H1 (cell line): Measurements from ENCODE around the gene PANX2. TPM values are rescaled to one million over a fixed set of nuclear protein-coding genes. Genes with fewer than 3 reads are reported as not detected.

ENCODE experiments used
- CTCF ChIA-PET: fragments of 300-600 bp; sonication (Branson Sonifier 250); formaldehyde crosslinking; loops from one replicate; lab custom pipeline; 2021; ENCODE audit not compliant: partially characterized antibody; lab: Charles Lee
- POLR2A ChIA-PET: fragments of 300-600 bp; sonication (Branson Sonifier 250); formaldehyde crosslinking; loops from one replicate; lab custom pipeline; 2021; ENCODE audit warnings: inconsistent platforms; ENCODE audit not compliant: partially characterized antibody; lab: Charles Lee
- DNase-seq, 2 experiments: peaks; one replicate each; pipeline versions ENCODE4 v3.0.0 to v3.0.0-alpha.2; 2010 to 2022; ENCODE audit warnings: low spot score in 2 of 2, low read depth in 1 of 2, mixed read lengths in 1 of 2
- FAIRE-seq: peaks from 2 replicates; lab custom pipeline; 2011; peaks lifted over from hg19 to GRCh38; lab: Jason Lieb, UNC
- H2AFZ ChIP-seq: 2 replicates; pipeline ENCODE4 v1.8.1; 2012; ENCODE audit warnings: low read length, inconsistent platforms
- H2AK5ac ChIP-seq: 2 replicates; pipeline ENCODE4 v1.6.1; 2013; ENCODE audit warnings: low read depth, low read length
- H2BK120ac ChIP-seq: replicated peaks from 2 replicates; pipeline ENCODE3; 2013; ENCODE audit warnings: low read depth, low read length, inconsistent platforms
- H2BK12ac ChIP-seq: 2 replicates; pipeline ENCODE4 v1.6.1; 2013; ENCODE audit warnings: low read depth, low read length
- H2BK15ac ChIP-seq: 2 replicates; pipeline ENCODE4 v1.6.1; 2013; ENCODE audit warnings: low read length
- H2BK20ac ChIP-seq: 2 replicates; pipeline ENCODE4 v1.6.1; 2013; ENCODE audit warnings: low read length
- H2BK5ac ChIP-seq: 2 replicates; pipeline ENCODE4 v1.6.1; 2013; ENCODE audit warnings: low read depth, low read length
- H3K14ac ChIP-seq: 2 replicates; pipeline ENCODE4 v1.6.1; 2013; ENCODE audit warnings: inconsistent platforms; ENCODE audit not compliant: insufficient read length
- H3K18ac ChIP-seq: 2 replicates; pipeline ENCODE4 v1.6.1; 2013; ENCODE audit warnings: low read length; ENCODE audit errors: extremely low read depth
- H3K23ac ChIP-seq: 2 replicates; pipeline ENCODE4 v1.6.1; 2013; ENCODE audit warnings: inconsistent platforms; ENCODE audit not compliant: insufficient read length
- H3K23me2 ChIP-seq: 2 replicates; pipeline ENCODE4 v1.6.1; 2013; ENCODE audit warnings: low read depth, low read length
- H3K27ac ChIP-seq: 2 replicates; pipeline ENCODE4 v1.6.1; 2011; ENCODE audit warnings: low read depth, low read length, inconsistent platforms
- H3K27me3 ChIP-seq, 4 experiments: replicated peaks in 1 of 4; 1 replicate in 1 of 4; 2 replicates in 3 of 4; pipeline versions ENCODE4 v1.6.1 to v1.8.1; 2011 to 2013; ENCODE audit warnings: low read length in 3 of 4, mild to moderate bottlenecking in 3 of 4, inconsistent platforms in 2 of 4, mixed read lengths in 2 of 4, moderate library complexity in 1 of 4; ENCODE audit not compliant: control insufficient read depth in 3 of 4, insufficient read depth in 3 of 4; ENCODE audit errors: extremely low read depth in 1 of 4
- H3K36me3 ChIP-seq, 4 experiments: 2 replicates each; pipeline versions ENCODE4 v1.6.1 to v1.8.1; 2011 to 2013; ENCODE audit warnings: mild to moderate bottlenecking in 4 of 4, low read length in 3 of 4, moderate library complexity in 2 of 4, control low read depth in 1 of 4, inconsistent platforms in 1 of 4; ENCODE audit not compliant: insufficient read depth in 4 of 4, control insufficient read depth in 2 of 4
- H3K4ac ChIP-seq: replicated peaks from 2 replicates; pipeline ENCODE3; 2013; ENCODE audit warnings: low read length, low read depth, mixed read lengths, inconsistent platforms; ENCODE audit not compliant: insufficient read length
- H3K4me1 ChIP-seq, 4 experiments: replicated peaks in 1 of 4; 1 replicate in 1 of 4; 2 replicates in 3 of 4; pipeline versions ENCODE4 v1.6.1 to v1.8.1; 2011 to 2013; ENCODE audit warnings: low read length in 3 of 4, inconsistent platforms in 2 of 4, mixed read lengths in 1 of 4; ENCODE audit not compliant: insufficient read depth in 4 of 4, control insufficient read depth in 3 of 4
- H3K4me2 ChIP-seq, 2 experiments: 2 replicates each; pipeline versions ENCODE4 v1.6.1 to v1.8.1; 2011 to 2013; ENCODE audit warnings: low read depth in 2 of 2, low read length in 2 of 2, control low read depth in 1 of 2, inconsistent platforms in 1 of 2, mild to moderate bottlenecking in 1 of 2; ENCODE audit not compliant: insufficient read depth in 1 of 2
- H3K4me3 ChIP-seq, 4 experiments: fragments of 200-600, 300-600 bp in 1 of 4; sonication (generic), shearing (Covaris generic), sonication (Bioruptor Twin) in 1 of 4; 2 replicates each; pipeline versions ENCODE4 v1.5.1 to v1.8.1; 2011 to 2016; ENCODE audit warnings: low read length in 4 of 4, low read depth in 3 of 4, control low read depth in 2 of 4, inconsistent platforms in 2 of 4, mild to moderate bottlenecking in 2 of 4, mixed read lengths in 1 of 4, moderate library complexity in 1 of 4; ENCODE audit not compliant: insufficient read depth in 2 of 4; ENCODE audit errors: extremely low read depth in 1 of 4
- H3K56ac ChIP-seq: replicated peaks from 2 replicates; pipeline ENCODE3; 2013; ENCODE audit warnings: low read depth, mild to moderate bottlenecking, mixed read lengths, low read length, inconsistent platforms; ENCODE audit not compliant: insufficient read length
- H3K79me1 ChIP-seq: 2 replicates; pipeline ENCODE4 v1.6.1; 2013; ENCODE audit warnings: low read depth, low read length, control low read depth
- H3K79me2 ChIP-seq, 2 experiments: 2 replicates each; pipeline versions ENCODE4 v1.6.1 to v1.8.1; 2012 to 2013; ENCODE audit warnings: low read length in 2 of 2, mild to moderate bottlenecking in 2 of 2, inconsistent platforms in 1 of 2; ENCODE audit not compliant: insufficient read depth in 2 of 2, control insufficient read depth in 1 of 2
- H3K9ac ChIP-seq, 4 experiments: replicated peaks in 1 of 4; 1 replicate in 1 of 4; 2 replicates in 3 of 4; pipeline versions ENCODE4 v1.6.1 to v1.8.1; 2011 to 2013; ENCODE audit warnings: low read depth in 3 of 4, low read length in 3 of 4, control low read depth in 2 of 4, mild to moderate bottlenecking in 2 of 4, moderate library complexity in 2 of 4, inconsistent platforms in 1 of 4; ENCODE audit errors: extremely low read depth in 1 of 4
- H3K9me3 ChIP-seq, 2 experiments: 2 replicates each; pipeline versions ENCODE4 v1.6.1 to v1.8.1; 2012 to 2013; ENCODE audit warnings: mild to moderate bottlenecking in 2 of 2, moderate library complexity in 2 of 2, control low read depth in 1 of 2, inconsistent platforms in 1 of 2, low read depth in 1 of 2, low read length in 1 of 2, mixed read lengths in 1 of 2; ENCODE audit not compliant: insufficient read depth in 2 of 2
- H4K20me1 ChIP-seq, 2 experiments: replicated peaks in 1 of 2; 2 replicates each; pipeline versions ENCODE3 to v1.8.1; 2011 to 2013; ENCODE audit warnings: inconsistent platforms in 2 of 2, low read length in 2 of 2, mild to moderate bottlenecking in 1 of 2; ENCODE audit not compliant: insufficient read depth in 2 of 2, control insufficient read depth in 1 of 2
- H4K5ac ChIP-seq: 2 replicates; pipeline ENCODE4 v1.6.1; 2013; ENCODE audit warnings: low read length, low read depth, mixed read lengths, inconsistent platforms; ENCODE audit not compliant: insufficient read length
- H4K8ac ChIP-seq: 2 replicates; pipeline ENCODE4 v1.8.0; 2013; ENCODE audit warnings: mild to moderate bottlenecking, moderate library complexity, low read length, inconsistent platforms; ENCODE audit not compliant: insufficient read depth; ENCODE audit errors: extremely low read depth
- H4K91ac ChIP-seq: replicated peaks from 2 replicates; pipeline ENCODE3; 2013; ENCODE audit warnings: low read length, mixed read lengths, inconsistent platforms; ENCODE audit not compliant: insufficient read length
- CEBPB ChIP-seq: IDR thresholded peaks from 2 replicates; pipeline ENCODE4 v1.6.1; 2012; ENCODE audit warnings: low read depth, low read length
- GABPA ChIP-seq: IDR thresholded peaks from 2 replicates; pipeline ENCODE4 v1.6.1; 2011; ENCODE audit warnings: mild to moderate bottlenecking, low read length, moderate library complexity, borderline replicate concordance; ENCODE audit not compliant: insufficient read depth
- RBBP5 ChIP-seq: IDR thresholded peaks from 2 replicates; pipeline ENCODE4 v1.7.1; 2012; ENCODE audit warnings: low read depth, mild to moderate bottlenecking, inconsistent platforms, low read length, moderate library complexity, borderline replicate concordance
- RXRA ChIP-seq: IDR thresholded peaks from 2 replicates; pipeline ENCODE4 v1.6.1; 2011; ENCODE audit warnings: low read depth, mild to moderate bottlenecking, low read length, moderate library complexity; ENCODE audit not compliant: insufficient read depth
- WGBS, 2 experiments: shearing (Covaris generic) in 1 of 2; methylation state at CpG; one replicate each; pipeline versions ENCODE4 v1.1.6 to v1.1.7; 2013 to 2015; ENCODE audit warnings: low lambda C conversion rate in 2 of 2, mixed read lengths in 2 of 2, inconsistent platforms in 1 of 2, low coverage in 1 of 2, missing lambda C conversion rate in 1 of 2; ENCODE audit not compliant: insufficient replicate concordance in 2 of 2, insufficient coverage in 1 of 2, insufficient read length in 1 of 2; ENCODE audit errors: extremely low coverage in 1 of 2, missing lambda C conversion rate in 1 of 2; 5-methylcytosine and 5-hydroxymethylcytosine counted together
- polyA plus RNA-seq, 7 experiments: library from polyadenylated mRNA; depleted of rRNA in 3 of 7; stranded (reverse) in 5 of 7; unstranded in 2 of 7; fragments of >200 nt in 5 of 7; fragments of 200-250 nt in 2 of 7; gene quantifications; 1 replicate in 5 of 7; 2 replicates in 1 of 7; 4 replicates in 1 of 7; pipeline versions ENCODE4 v1.2.1 to v1.2.3, GENCODE V29; 2011 to 2013; ENCODE audit warnings: missing spikeins in 2 of 7, mixed read lengths in 2 of 7
- total RNA-seq: library from RNA; stranded (reverse); fragmentation: NEBNext Ultra II Directional; extraction: Animal tissue kit (Norgen Biotek cat#: 25700); gene quantifications from 2 replicates; pipeline ENCODE4 v1.2.1, GENCODE V29; 2021

The PANX2 gene
- total and polyA plus RNA-seq, 2 of the 8 experiments (the other 6 are each of a cell fraction or from before 2014, with no cell fraction given): 3.5 to 5.0 TPM

DNA sequence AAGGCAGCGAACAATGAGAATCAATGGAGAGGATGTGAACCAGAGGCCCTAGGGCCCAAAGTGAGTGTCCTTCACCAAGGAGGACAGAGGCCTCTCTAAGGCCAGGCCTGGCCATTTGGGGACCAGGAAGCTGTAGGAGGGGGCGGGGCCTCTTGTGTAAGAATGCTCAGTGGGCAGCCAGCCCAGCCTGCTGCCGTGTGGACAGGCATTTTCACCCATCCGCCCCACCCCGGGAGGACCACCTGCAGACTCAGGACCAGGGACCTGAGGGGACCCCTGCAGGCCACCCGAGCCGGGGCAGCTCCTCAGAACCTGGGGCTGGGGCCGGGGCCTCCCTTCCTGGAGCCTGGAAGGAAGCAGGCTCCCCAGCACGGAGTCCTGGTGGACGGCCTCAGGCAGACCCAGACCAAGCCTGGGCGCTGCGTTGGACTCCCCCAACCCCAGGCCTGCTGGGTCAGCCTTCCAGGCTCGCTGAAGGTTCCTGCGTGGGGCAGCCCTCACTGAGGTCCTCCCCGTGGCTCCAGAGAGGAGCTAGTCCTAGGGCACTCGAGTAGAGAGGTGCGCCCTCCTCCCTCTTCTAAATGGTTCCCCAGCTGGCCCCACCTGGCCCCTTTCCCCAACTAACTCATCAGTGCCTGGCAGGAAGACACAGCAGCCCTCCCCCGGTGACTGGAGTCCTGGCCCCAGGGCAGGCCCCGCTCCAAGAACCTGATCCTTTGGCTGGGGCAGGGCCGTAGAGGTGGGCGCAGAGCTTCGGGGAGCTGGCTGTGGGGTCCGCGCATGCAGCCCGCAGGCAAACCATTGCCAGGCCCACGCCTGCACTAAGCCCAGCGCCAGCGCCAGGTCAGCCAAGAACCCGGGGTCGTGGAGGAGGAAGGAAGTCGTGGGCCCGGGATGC lies 13.7 kb downstream of the PANX2 start:
- 37% methylated on average over 24 of the region's 32 CpGs; no CpG with 5 or more reads in 1 of the 2 experiments for WGBS, 2 experiments
- peak overlapping the region; percentile 82 to 99 for H3K4me2 ChIP-seq
- peak overlapping the region; percentile 40 to 87 (median 56); a peak in 6 of 8 replicates for H3K4me3 ChIP-seq

More for the DNA sequence above, 13.7 kb downstream of the PANX2 start:
- Histone ChIP-seq H4K5ac (no peak overlapping the region), H3K27ac (no peak overlapping the region), H3K9me3 (no peaks in the 10 kb centered on the region), H2BK15ac (no peak overlapping the region; the same call in 1 of the 2 replicates), H4K8ac (peak overlapping the region; percentile 29), H3K23me2 (peaks cover 8% of the 10 kb centered on the region; the same call in 1 of the 2 replicates), H3K36me3 (no peaks in the 10 kb centered on the region), H4K20me1 (peaks cover 7 to 20% of the 10 kb centered on the region in 2 experiments), H2BK120ac (no peak overlapping the region), H3K23ac (no peak overlapping the region), H4K91ac (no peak overlapping the region), H2AK5ac (no peak overlapping the region), H2BK5ac (0 out of 2 replicates have a peak overlapping the region, but pooled peaks have one; percentile 16), H3K56ac (no peak overlapping the region), H3K79me1 (peaks cover 5% of the 10 kb centered on the region; the same call in 1 of the 2 replicates), H3K79me2 (peaks cover 0 to 4% of the 10 kb centered on the region in 2 experiments; a peak in 1 of 4 replicates), H3K4ac (peak overlapping the region; percentile 77), H2BK12ac (0 out of 2 replicates have a peak overlapping the region, but pooled peaks have one; percentile 50), H3K18ac (no peak overlapping the region; the same call in none of the 2 replicates), H3K9ac (no peak overlapping the region), H3K27me3 (peaks cover 0 to 13% (median 5%) of the 10 kb centered on the region in 4 experiments; a peak in 3 of 7 replicates), H2AFZ (no peak overlapping the region), H3K4me1 (peaks cover 2 to 15% (median 9%) of the 10 kb centered on the region in 4 experiments; a peak in 6 of 7 replicates), H2BK20ac (0 out of 2 replicates have a peak overlapping the region, but pooled peaks have one; percentile 86), H3K14ac (no peak overlapping the region)
- DNase-seq: peak in 1 of 2 experiments; percentile 72
- FAIRE-seq: no peak
- CTCF ChIA-PET: interaction anchor here (0.6 to 1.3 kb wide), 10 partner anchors 8 to 513 kb away, joined by 3 to 9 read pairs (median 3); partner anchors contain the start of gene PANX2
- TF ChIP-seq RBBP5 (peak; percentile 16; the same call in 1 of the 2 replicates), CEBPB (no peak), GABPA (peak; percentile 50; the same call in 1 of the 2 replicates), RXRA (no peak)
- POLR2A ChIA-PET: interaction anchor here (0.8 to 1.5 kb wide), 6 partner anchors 10 to 24 kb away, joined by 3 to 8 read pairs (median 4); partner anchors contain the start of gene PANX2
